Measurements from ENCODE around the gene PRRT1B. TPM values are rescaled to one million over a fixed set of nuclear protein-coding genes. Genes with fewer than 3 reads are reported as not detected.

PRRT1B gene
- polyA plus RNA-seq, 2 of the 4 experiments (the other 2 are of a cell fraction): 0.79 to 0.80 TPM

DNA sequence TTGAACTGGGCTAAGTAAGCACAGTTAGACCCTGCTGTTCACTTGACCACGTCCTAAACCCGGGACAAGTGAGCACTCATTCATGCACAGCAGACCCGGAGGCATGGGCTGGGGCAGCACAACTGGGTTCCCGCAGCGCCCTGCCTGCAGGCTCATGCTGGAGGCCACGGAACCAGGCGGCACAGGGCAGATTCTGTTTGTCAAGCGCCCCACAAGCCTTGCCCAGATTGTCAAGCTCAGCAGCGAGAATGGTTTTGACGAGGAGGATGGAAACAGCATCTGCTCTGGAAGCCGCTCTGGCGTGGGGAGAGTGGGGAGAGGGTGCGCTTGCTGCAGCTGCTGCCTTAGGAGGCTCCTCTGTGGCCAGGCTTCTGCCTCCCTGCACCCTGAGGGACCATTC is 32.7 kb downstream of the PRRT1B start:
- WGBS (ENCODE audit: missing lambda C conversion rate): 93% methylated on average over 13 of the region's 13 CpGs
- ChIA-PET POLR2A (no interaction called here), CTCF (interaction anchor here (0.6 to 1.7 kb wide), 3 partner anchors 10 to 148 kb away, joined by 3 to 6 read pairs (median 5); no protein-coding TSS in a partner anchor)
- Histone ChIP-seq H3K4me1 (no peaks in the 10 kb centered on the region), H3K27ac (no peak overlapping the region), H3K4me2 (no peak overlapping the region), H3K9me3 (no peaks in the 10 kb centered on the region), H3K4me3 (no peak overlapping the region)
- TF ChIP-seq, protein P1, sequence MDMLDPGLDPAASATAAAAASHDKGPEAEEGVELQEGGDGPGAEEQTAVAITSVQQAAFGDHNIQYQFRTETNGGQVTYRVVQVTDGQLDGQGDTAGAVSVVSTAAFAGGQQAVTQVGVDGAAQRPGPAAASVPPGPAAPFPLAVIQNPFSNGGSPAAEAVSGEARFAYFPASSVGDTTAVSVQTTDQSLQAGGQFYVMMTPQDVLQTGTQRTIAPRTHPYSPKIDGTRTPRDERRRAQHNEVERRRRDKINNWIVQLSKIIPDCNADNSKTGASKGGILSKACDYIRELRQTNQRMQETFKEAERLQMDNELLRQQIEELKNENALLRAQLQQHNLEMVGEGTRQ (IDR thresholded peaks at IDR 0.05): no peak
- TF ChIP-seq, protein P2, sequence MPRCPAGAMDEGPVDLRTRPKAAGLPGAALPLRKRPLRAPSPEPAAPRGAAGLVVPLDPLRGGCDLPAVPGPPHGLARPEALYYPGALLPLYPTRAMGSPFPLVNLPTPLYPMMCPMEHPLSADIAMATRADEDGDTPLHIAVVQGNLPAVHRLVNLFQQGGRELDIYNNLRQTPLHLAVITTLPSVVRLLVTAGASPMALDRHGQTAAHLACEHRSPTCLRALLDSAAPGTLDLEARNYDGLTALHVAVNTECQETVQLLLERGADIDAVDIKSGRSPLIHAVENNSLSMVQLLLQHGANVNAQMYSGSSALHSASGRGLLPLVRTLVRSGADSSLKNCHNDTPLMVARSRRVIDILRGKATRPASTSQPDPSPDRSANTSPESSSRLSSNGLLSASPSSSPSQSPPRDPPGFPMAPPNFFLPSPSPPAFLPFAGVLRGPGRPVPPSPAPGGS (IDR thresholded peaks at IDR 0.05): no peak
- TF ChIP-seq SREBF2 (IDR thresholded peaks at IDR 0.05) (no peak), HDAC2 (IDR thresholded peaks at IDR 0.05) (no peak), ZSCAN20 (CRISPR knock-in tag; IDR thresholded peaks at IDR 0.05) (no peak), MYC (IDR thresholded peaks at IDR 0.05; ENCODE audit: borderline replicate concordance, low read length) (no peak), RCOR1 (IDR thresholded peaks at IDR 0.05; ENCODE audit: low read depth, low read length) (no peak), CBX8 (IDR thresholded peaks at IDR 0.05) (no peak)
- TF ChIP-seq, protein P3, sequence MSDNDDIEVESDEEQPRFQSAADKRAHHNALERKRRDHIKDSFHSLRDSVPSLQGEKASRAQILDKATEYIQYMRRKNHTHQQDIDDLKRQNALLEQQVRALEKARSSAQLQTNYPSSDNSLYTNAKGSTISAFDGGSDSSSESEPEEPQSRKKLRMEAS (IDR thresholded peaks at IDR 0.05): no peak
- DNase-seq (ENCODE audit: low read depth in 1 of 2, low spot score in 1 of 2) (no peak), FAIRE-seq (no peak), ATAC-seq (no peak; a peak in 1 of 6 replicates)

DNA sequence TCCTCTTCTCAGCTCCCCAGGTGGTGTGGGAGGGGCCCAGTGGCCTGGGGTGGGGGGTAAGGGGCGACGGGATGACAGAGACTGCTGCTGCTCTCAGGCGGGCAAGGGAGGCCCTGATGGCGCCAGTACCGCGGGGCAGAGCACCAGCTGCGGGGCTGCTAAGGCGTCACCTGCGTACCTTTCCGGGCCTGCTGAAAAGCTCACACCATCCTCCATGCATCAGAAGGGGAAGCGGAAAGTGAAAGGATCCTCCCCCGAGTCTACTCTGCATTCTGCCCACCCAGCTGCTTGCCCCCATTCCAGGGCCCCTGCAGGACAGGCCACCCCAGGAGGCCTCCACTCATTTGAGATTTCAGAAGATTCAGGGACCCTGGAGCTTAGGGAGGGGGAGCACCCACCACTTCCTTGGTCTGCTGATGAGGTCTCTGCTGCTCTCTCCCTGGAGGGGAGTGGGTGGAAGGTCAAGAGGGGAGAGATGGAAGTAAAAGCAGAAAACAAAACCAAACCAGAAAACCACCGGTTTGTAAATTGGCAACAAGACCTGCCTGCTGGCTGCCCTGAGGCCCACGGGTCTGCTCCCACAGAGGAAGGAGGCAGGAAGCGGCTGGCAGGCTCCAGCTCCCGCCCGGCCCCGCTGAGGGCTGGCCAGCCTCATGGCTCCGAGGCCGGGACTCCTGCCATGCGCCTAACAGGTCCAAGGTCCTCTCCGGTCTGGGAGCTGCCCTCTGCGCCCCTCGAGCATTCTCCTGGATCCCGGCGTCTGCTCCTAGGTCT is 33.6 kb downstream of the PRRT1B start:
- no peak overlapping the region for H3K4me2 ChIP-seq
- ChIA-PET POLR2A (no interaction called here), CTCF (interaction anchor here (0.8 to 1.8 kb wide), 7 partner anchors 11 to 160 kb away, joined by 3 to 7 read pairs (median 4); no protein-coding TSS in a partner anchor)
- TF ChIP-seq ZNF302 (CRISPR knock-in tag; IDR thresholded peaks at IDR 0.05) (no peak), GATA3 (IDR thresholded peaks at IDR 0.05; ENCODE audit: borderline replicate concordance) (no peak), EHMT2 (IDR thresholded peaks at IDR 0.05; ENCODE audit: low read depth) (no peak), RARB (CRISPR knock-in tag; IDR thresholded peaks at IDR 0.05) (no peak)
- H3K27ac ChIP-seq: no peak overlapping the region
- no peak for ATAC-seq
- no peak for DNase-seq (ENCODE audit: low read depth in 1 of 2, low spot score in 1 of 2)
- no peak overlapping the region for H3K4me3 ChIP-seq
- no peak for FAIRE-seq
- H3K9me3 ChIP-seq: no peaks in the 10 kb centered on the region
- no peaks in the 10 kb centered on the region for H3K4me1 ChIP-seq
- WGBS (ENCODE audit: missing lambda C conversion rate): 93% methylated on average over 26 of the region's 26 CpGs

DNA sequence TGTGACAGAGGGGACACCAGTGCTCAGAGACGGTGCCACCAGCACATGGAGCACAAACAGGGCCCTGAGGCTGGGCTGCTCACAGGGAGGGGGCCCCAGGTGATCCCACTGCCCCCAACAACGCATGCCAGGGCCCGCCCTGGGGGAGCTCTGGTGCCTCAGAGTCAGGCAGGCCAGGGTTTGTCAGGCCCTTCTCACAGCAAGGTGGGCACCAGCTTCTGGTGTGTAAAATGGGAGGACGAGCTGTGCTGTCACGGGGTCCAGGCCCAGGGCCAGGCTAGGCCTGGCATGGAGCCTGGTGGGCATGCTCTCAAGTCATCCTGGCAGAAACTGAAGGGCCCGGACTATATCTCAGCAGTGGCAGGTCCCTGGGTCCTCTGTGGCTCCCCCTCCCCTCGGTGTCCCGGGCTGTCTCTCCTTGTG is 34.5 kb downstream of the PRRT1B start:
- no peak for TF ChIP-seq HOXB13 (CRISPR knock-in tag; IDR thresholded peaks at IDR 0.05; ENCODE audit: low read depth)
- TF ChIP-seq FOSB (CRISPR knock-in tag; IDR thresholded peaks at IDR 0.05): no peak
- no peak for TF ChIP-seq CHD4 (IDR thresholded peaks at IDR 0.05; ENCODE audit: borderline replicate concordance)
- no peak for TF ChIP-seq HOXA7 (CRISPR knock-in tag; IDR thresholded peaks at IDR 0.05)
- no peak for TF ChIP-seq EHF (CRISPR knock-in tag; IDR thresholded peaks at IDR 0.05)
- TF ChIP-seq MYC (IDR thresholded peaks at IDR 0.05; ENCODE audit: borderline replicate concordance, low read length): no peak
- TF ChIP-seq HDAC2 (IDR thresholded peaks at IDR 0.05): no peak
- FAIRE-seq: no peak
- H3K4me1 ChIP-seq: no peaks in the 10 kb centered on the region
- CTCF ChIA-PET: interaction anchor here (0.6 to 2.1 kb wide), 8 partner anchors 11 to 230 kb away, joined by 3 to 7 read pairs (median 4); partner anchors contain the start of gene RAPGEF1
- DNase-seq (ENCODE audit: low read depth in 1 of 2, low spot score in 1 of 2): no peak
- H3K9me3 ChIP-seq: no peaks in the 10 kb centered on the region
- POLR2A ChIA-PET: no interaction called here
- no peak overlapping the region for H3K4me3 ChIP-seq
- no peak overlapping the region for H3K4me2 ChIP-seq
- H3K27ac ChIP-seq: no peak overlapping the region
- 91% methylated on average over 5 of the region's 8 CpGs for WGBS (ENCODE audit: missing lambda C conversion rate)
- no peak for ATAC-seq

DNA sequence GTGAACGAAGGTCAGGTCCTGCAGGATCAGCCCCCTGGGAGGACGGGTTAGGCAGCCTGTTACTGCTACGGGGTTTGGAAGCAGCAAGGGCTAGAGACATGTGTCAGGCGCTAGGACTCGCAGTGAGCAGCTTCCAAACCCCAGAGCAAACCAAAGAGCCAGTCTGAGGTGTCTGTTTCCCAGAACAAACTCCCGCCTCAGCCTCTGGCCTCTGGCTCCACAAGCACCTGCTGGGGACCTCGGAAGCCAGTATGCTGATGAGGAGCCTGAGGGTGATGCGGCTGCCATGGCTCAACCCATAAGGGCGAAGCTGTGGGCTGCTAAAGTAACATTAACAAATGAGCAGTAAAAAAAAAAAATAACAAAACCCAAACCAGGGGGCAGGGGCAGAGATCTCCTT is 35.0 kb downstream of the PRRT1B start:
- POLR2A ChIA-PET: no interaction called here
- Histone ChIP-seq H3K4me2 (no peak overlapping the region), H3K9me3 (no peaks in the 10 kb centered on the region), H3K4me1 (no peaks in the 10 kb centered on the region), H3K4me3 (no peak overlapping the region), H3K27ac (no peak overlapping the region)
- ATAC-seq (no peak), FAIRE-seq (no peak), DNase-seq (ENCODE audit: low read depth in 1 of 2, low spot score in 1 of 2) (no peak)
- WGBS (ENCODE audit: missing lambda C conversion rate): 95% methylated on average over 9 of the region's 9 CpGs
- TF ChIP-seq SREBF2 (IDR thresholded peaks at IDR 0.05) (no peak), HDAC2 (IDR thresholded peaks at IDR 0.05) (no peak), NR3C1 (IDR thresholded peaks at IDR 0.05) (no peak), POLR2A (IDR thresholded peaks at IDR 0.05; ENCODE audit: low read length) (no peak), TFCP2L1 (CRISPR knock-in tag; IDR thresholded peaks at IDR 0.05) (no peak), JUNB (IDR thresholded peaks at IDR 0.05) (no peak), ZC3H11A (IDR thresholded peaks at IDR 0.05) (no peak), HEYL (CRISPR knock-in tag; IDR thresholded peaks at IDR 0.05) (no peak), POLR2AphosphoS2 (conservative IDR thresholded peaks at IDR 0.05; ENCODE audit: low read length) (no peak), ZFP36 (IDR thresholded peaks at IDR 0.05; ENCODE audit: borderline replicate concordance, partially characterized antibody) (no peak), SMC3 (IDR thresholded peaks at IDR 0.05) (no peak), HOXB5 (CRISPR knock-in tag; IDR thresholded peaks at IDR 0.05) (no peak)
- TF ChIP-seq, protein P3 (IDR thresholded peaks at IDR 0.05): no peak
- TF ChIP-seq, protein P4, sequence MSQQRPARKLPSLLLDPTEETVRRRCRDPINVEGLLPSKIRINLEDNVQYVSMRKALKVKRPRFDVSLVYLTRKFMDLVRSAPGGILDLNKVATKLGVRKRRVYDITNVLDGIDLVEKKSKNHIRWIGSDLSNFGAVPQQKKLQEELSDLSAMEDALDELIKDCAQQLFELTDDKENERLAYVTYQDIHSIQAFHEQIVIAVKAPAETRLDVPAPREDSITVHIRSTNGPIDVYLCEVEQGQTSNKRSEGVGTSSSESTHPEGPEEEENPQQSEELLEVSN (IDR thresholded peaks at IDR 0.05; ENCODE audit: borderline replicate concordance, low read depth): no peak
- TF ChIP-seq, protein P1 (IDR thresholded peaks at IDR 0.05): no peak
- CTCF ChIA-PET: interaction anchor here (0.6 to 2.1 kb wide), 5 partner anchors 11 to 230 kb away, joined by 3 to 7 read pairs (median 4); partner anchors contain the start of gene RAPGEF1
